A673 (cell line): ENCODE measurements around the gene SCD. TPM values are rescaled to one million over a fixed set of nuclear protein-coding genes. Genes with fewer than 3 reads are reported as not detected.
A peak's percentile ranks its signal among the peaks of the same experiment; 100 is the strongest.

Experiments used
- BruUV-seq: library from RNA; stranded (reverse); fragments of 400-500 nt; replicated peaks from 2 replicates; lab custom pipeline; 2021; lab: Mats Ljungman, UMichigan
- CTCF ChIA-PET: fragments of 300-600 bp; sonication (Branson Sonifier 250); formaldehyde crosslinking; loops from one replicate; lab custom pipeline; 2022; ENCODE audit warnings: antibody characterized with exemption; lab: Charles Lee
- POLR2A ChIA-PET: fragments of 300-600 bp; sonication (Branson Sonifier 250); formaldehyde crosslinking; loops from one replicate; lab custom pipeline; 2022; ENCODE audit warnings: antibody characterized with exemption; ENCODE audit not compliant: low non-redundant PET; lab: Charles Lee
- DNase-seq: peaks from one replicate; pipeline ENCODE4 v3.0.0-alpha.2; 2015; ENCODE audit warnings: low spot score
- H3K27ac ChIP-seq: fragments of 200-600 bp; sonication (generic); 2 replicates; pipeline ENCODE4 v1.5.1; 2016; ENCODE audit warnings: mixed run types, low read depth, mild to moderate bottlenecking, mixed read lengths, antibody characterized with exemption, low read length; ENCODE audit not compliant: poor library complexity, severe bottlenecking
- H3K27me3 ChIP-seq: fragments of 200-600 bp; sonication (generic); replicated peaks from 2 replicates; pipeline ENCODE4 v1.6.1; 2017; ENCODE audit warnings: mixed run types, low read depth, mild to moderate bottlenecking, mixed read lengths, antibody characterized with exemption, low read length; ENCODE audit not compliant: insufficient read depth, poor library complexity
- H3K36me3 ChIP-seq: fragments of 200-600 bp; sonication (generic); 2 replicates; pipeline ENCODE4 v1.6.1; 2016; ENCODE audit warnings: mixed run types, mild to moderate bottlenecking, mixed read lengths, antibody characterized with exemption, low read length; ENCODE audit not compliant: insufficient read depth, poor library complexity, severe bottlenecking
- H3K4me1 ChIP-seq: fragments of 200-600 bp; sonication (generic); 2 replicates; pipeline ENCODE4 v1.6.1; 2017; ENCODE audit warnings: mixed run types, mild to moderate bottlenecking, mixed read lengths, antibody characterized with exemption, low read length; ENCODE audit not compliant: insufficient read depth, poor library complexity, severe bottlenecking
- H3K4me3 ChIP-seq: fragments of 200-600 bp; sonication (generic); 2 replicates; pipeline ENCODE4 v1.5.1; 2016; ENCODE audit warnings: low read depth, mixed run types, mild to moderate bottlenecking, mixed read lengths, low read length; ENCODE audit not compliant: poor library complexity, severe bottlenecking
- H3K9me3 ChIP-seq: fragments of 200-600 bp; sonication (generic); 2 replicates; pipeline ENCODE4 v1.6.1; 2016; ENCODE audit warnings: mixed run types, low read depth, mild to moderate bottlenecking, mixed read lengths, antibody characterized with exemption, low read length; ENCODE audit not compliant: poor library complexity, severe bottlenecking
- CTCF ChIP-seq: fragments of 300-800, 200-600 bp; sonication (generic); conservative IDR thresholded peaks from 2 replicates; pipeline ENCODE4 v1.5.1; 2017; ENCODE audit warnings: low read depth, mild to moderate bottlenecking, antibody characterized with exemption, low read length, moderate library complexity, mixed read lengths
- EZH2 ChIP-seq: fragments of 200-600 bp; sonication (generic); IDR thresholded peaks from 2 replicates; pipeline ENCODE4 v1.6.1; 2017; ENCODE audit warnings: borderline replicate concordance, low read depth, mild to moderate bottlenecking, mixed read lengths, antibody characterized with exemption, low read length; ENCODE audit not compliant: poor library complexity, severe bottlenecking
- intact Hi-C: fragments of 100-400 bp; cut with micrococcal nuclease; formaldehyde crosslinking; loops from one replicate; pipeline ENCODE4 v1.10.0; 2022; ENCODE audit not compliant: unreplicated experiment
- total RNA-seq: library from RNA; stranded (reverse); gene quantifications from 2 replicates; pipeline ENCODE4 v1.2.3, GENCODE V29; 2021

SCD gene
- total RNA-seq, 1 experiment from 2014 or later: 519 TPM

DNA sequence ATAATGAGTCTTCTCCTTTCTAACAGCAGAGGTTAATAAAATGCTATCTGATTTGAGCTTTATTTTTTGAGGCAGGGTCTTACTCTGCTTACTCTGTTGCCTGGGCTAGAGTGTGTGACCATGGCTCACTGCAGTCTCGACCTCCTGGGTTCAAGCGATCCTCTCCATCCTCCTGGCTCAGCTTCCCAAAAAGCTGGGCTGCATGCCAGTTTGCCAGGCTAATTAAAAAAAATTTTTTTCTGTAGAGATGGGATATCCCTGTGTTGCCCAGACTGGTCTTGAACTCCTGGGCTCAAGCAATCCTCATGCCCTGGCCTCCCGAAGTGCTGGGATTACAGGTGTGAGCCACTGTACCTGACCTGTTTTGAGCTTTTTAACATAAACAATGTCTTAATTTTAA, 56.7 kb downstream of the SCD start:
- Histone ChIP-seq H3K4me3 (no peak overlapping the region), H3K27me3 (no peaks in the 10 kb centered on the region), H3K36me3 (no peaks in the 10 kb centered on the region), H3K9me3 (peaks cover 5% of the 10 kb centered on the region), H3K27ac (no peak overlapping the region), H3K4me1 (no peaks in the 10 kb centered on the region)
- BruUV-seq: no TSS peak
- intact Hi-C loops: no loop called here
- no peak for TF ChIP-seq CTCF
- CTCF ChIA-PET: no interaction called here
- DNase-seq: peak; percentile 6
- POLR2A ChIA-PET: interaction anchor here (0.7 kb wide), 1 partner anchor 17 kb away, joined by 3 read pairs; no protein-coding TSS in a partner anchor

GRCh38 chr10:100413173-100413572, 66.1 kb downstream of the SCD start:
- Histone ChIP-seq H3K27ac (no peak overlapping the region), H3K36me3 (no peaks in the 10 kb centered on the region), H3K4me1 (no peaks in the 10 kb centered on the region), H3K4me3 (no peak overlapping the region), H3K27me3 (no peaks in the 10 kb centered on the region), H3K9me3 (no peaks in the 10 kb centered on the region)
- CTCF ChIA-PET: no interaction called here
- POLR2A ChIA-PET: interaction anchor here (0.7 kb wide), 1 partner anchor 43 kb away, joined by 3 read pairs; no protein-coding TSS in a partner anchor
- TF ChIP-seq CTCF (no peak), EZH2 (no peak)
- DNase-seq: no peak
- no TSS peak for BruUV-seq
- intact Hi-C loops: no loop called here

Other genes starting within 250 kb of the SCD start
- gene ERLIN1, start 161.2 kb upstream of the SCD start, total RNA-seq: 54.1 and 54.9 TPM in 2 replicates
- 28.6 and 30.3 TPM in 2 replicates for gene CHUK, start 117.6 kb upstream of the SCD start, total RNA-seq
- 37.3 and 39.8 TPM in 2 replicates for gene CWF19L1, start 79.6 kb upstream of the SCD start, total RNA-seq
- 48.4 and 52.5 TPM in 2 replicates for gene BLOC1S2, start 60.6 kb upstream of the SCD start, total RNA-seq
- gene PKD2L1, start 17.0 kb upstream of the SCD start, total RNA-seq: not detected in 2 replicates
- not detected in 2 replicates for gene WNT8B, start 115.8 kb downstream of the SCD start, total RNA-seq
- 3.8 and 4.7 TPM in 2 replicates for gene SEC31B, start 172.6 kb downstream of the SCD start, total RNA-seq
- gene NDUFB8, start 182.6 kb downstream of the SCD start, total RNA-seq: 293 and 297 TPM in 2 replicates
- 49.0 and 57.6 TPM in 2 replicates for gene HIF1AN, start 188.7 kb downstream of the SCD start, total RNA-seq